ENCODE measurements around the gene MRPS31.

Gene MRPS31

DNA sequence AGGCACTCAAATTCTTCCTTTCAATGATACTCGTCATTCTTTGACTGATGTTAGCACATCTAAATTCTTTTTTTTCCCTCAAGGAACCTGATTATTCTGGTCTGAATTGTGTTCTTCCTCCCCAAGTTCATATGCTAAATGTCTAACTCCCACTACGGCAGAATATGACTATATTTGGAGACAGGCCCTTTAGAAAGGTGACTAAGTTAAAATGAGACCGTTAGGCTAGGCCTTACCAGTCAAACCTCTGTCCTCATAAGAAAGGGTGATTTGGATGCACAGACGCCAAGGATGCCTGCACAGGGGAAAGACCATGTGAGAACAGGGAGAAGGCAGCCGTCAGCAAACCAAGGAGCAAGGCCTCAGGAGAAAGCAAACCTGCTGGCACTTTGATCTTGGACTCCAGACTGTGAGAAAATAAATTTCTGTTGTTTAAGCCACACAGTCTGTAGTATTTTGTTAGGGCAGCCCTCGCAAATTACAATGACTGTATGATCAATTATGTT is 91.5 kb downstream of the MRPS31 start:
- DNase-seq (ENCODE audit: low spot score), result no peak
- in situ Hi-C loops (cut with MboI; ENCODE audit: low pct_unique_long_range_greater_than_20kb, low sequenced_read_pairs, unreplicated experiment), result loop anchor here (25.0 kb wide), 1 partner anchor 992 kb away; no protein-coding TSS in a partner anchor
- TF ChIP-seq, protein P1, sequence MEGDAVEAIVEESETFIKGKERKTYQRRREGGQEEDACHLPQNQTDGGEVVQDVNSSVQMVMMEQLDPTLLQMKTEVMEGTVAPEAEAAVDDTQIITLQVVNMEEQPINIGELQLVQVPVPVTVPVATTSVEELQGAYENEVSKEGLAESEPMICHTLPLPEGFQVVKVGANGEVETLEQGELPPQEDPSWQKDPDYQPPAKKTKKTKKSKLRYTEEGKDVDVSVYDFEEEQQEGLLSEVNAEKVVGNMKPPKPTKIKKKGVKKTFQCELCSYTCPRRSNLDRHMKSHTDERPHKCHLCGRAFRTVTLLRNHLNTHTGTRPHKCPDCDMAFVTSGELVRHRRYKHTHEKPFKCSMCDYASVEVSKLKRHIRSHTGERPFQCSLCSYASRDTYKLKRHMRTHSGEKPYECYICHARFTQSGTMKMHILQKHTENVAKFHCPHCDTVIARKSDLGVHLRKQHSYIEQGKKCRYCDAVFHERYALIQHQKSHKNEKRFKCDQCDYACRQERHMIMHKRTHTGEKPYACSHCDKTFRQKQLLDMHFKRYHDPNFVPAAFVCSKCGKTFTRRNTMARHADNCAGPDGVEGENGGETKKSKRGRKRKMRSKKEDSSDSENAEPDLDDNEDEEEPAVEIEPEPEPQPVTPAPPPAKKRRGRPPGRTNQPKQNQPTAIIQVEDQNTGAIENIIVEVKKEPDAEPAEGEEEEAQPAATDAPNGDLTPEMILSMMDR (IDR thresholded peaks at IDR 0.05; ENCODE audit: extremely low read depth, insufficient read depth, missing control alignments), result no peak

Data from GM13977 (cell line).